Subcutaneous abdominal adipose tissue (tissue), 5 donors: ENCODE data around the gene ZNF554.

ENCODE experiments used
- H3K27ac ChIP-seq: one replicate; pipeline ENCODE4 v1.7.0; 2013; ENCODE audit warnings: low read depth, mild to moderate bottlenecking, inconsistent platforms, low read length, moderate library complexity
- H3K27me3 ChIP-seq, 5 donors: one replicate each; pipeline ENCODE4 v1.7.0; 2013; ENCODE audit warnings: low read length in 5 of 5, inconsistent platforms in 1 of 5; ENCODE audit not compliant: control insufficient read depth in 5 of 5, insufficient read depth in 4 of 5
- H3K36me3 ChIP-seq, 5 donors: one replicate each; pipeline ENCODE4 v1.7.0; 2013; ENCODE audit warnings: low read length in 5 of 5; ENCODE audit not compliant: control insufficient read depth in 5 of 5, insufficient read depth in 5 of 5
- H3K4me1 ChIP-seq, 5 donors: one replicate each; pipeline ENCODE4 v1.7.0; 2013; ENCODE audit warnings: low read length in 5 of 5, mild to moderate bottlenecking in 3 of 5, moderate library complexity in 1 of 5; ENCODE audit not compliant: control insufficient read depth in 5 of 5, insufficient read depth in 5 of 5
- H3K4me3 ChIP-seq, 5 donors: one replicate each; pipeline ENCODE4 v1.7.0; 2013; ENCODE audit warnings: low read length in 5 of 5, low read depth in 1 of 5
- H3K9ac ChIP-seq, 5 donors: one replicate each; pipeline ENCODE4 v1.7.0; 2013; ENCODE audit warnings: low read length in 5 of 5, mild to moderate bottlenecking in 4 of 5, moderate library complexity in 3 of 5
- H3K9me3 ChIP-seq, 5 donors: one replicate each; pipeline ENCODE4 v1.7.0; 2013; ENCODE audit warnings: low read length in 5 of 5; ENCODE audit not compliant: control insufficient read depth in 5 of 5
- donor health status: healthy.
- donor health status: healthy.
- donor health status: healthy.
- donor health status: healthy.
- donor health status: healthy.

Gene ZNF554

GRCh38 chr19:2819540-2820111 is at the start of gene ZNF554:
ZNF554 (plus strand) TSS chr19:2819868; CDS start chr19:2820072, 204 bp downstream.
- peak within 1 kb of the TSS in 4 of 5 donors; percentile 74 to 89 (median 80) for H3K9ac ChIP-seq
- H3K9me3 ChIP-seq, result no peaks in the 10 kb centered on the region
- H3K4me3 ChIP-seq, result peak within 1 kb of the TSS; percentile 63 to 89 (median 80)
- H3K36me3 ChIP-seq, result peaks cover 0 to 13% (median 4%) of the 10 kb centered on the region in 5 donors
- H3K27me3 ChIP-seq, result no peaks in the 10 kb centered on the region
- H3K4me1 ChIP-seq, result peaks cover 0 to 16% (median 11%) of the 10 kb centered on the region in 5 donors
- H3K27ac ChIP-seq, result no peak within 1 kb of the TSS

- no peak overlapping the region for H3K27ac ChIP-seq
- H3K4me3 ChIP-seq, result peak overlapping the region in 1 of 5 donors; percentile 34
- no peaks in the 10 kb centered on the region for H3K9me3 ChIP-seq
- peaks cover 0 to 44% (median 30%) of the 10 kb centered on the region in 5 donors for H3K36me3 ChIP-seq
- peaks cover 0 to 41% (median 35%) of the 10 kb centered on the region in 5 donors for H3K4me1 ChIP-seq
- peak overlapping the region in 1 of 5 donors; percentile 48 for H3K9ac ChIP-seq
- H3K27me3 ChIP-seq, result no peaks in the 10 kb centered on the region
These were observed 49.3 kb upstream of the ZNF554 start for GRCh38 chr19:2770055-2771013.

- no peaks in the 10 kb centered on the region for H3K27me3 ChIP-seq
- no peak overlapping the region for H3K27ac ChIP-seq
- no peaks in the 10 kb centered on the region for H3K9me3 ChIP-seq
- H3K36me3 ChIP-seq, result peaks cover 0 to 28% (median 15%) of the 10 kb centered on the region in 5 donors
- no peak overlapping the region for H3K4me3 ChIP-seq
- peaks cover 3 to 53% (median 46%) of the 10 kb centered on the region in 5 donors for H3K4me1 ChIP-seq
- H3K9ac ChIP-seq, result no peak overlapping the region
These were observed 47.6 kb upstream of the ZNF554 start for GRCh38 chr19:2771786-2772674.

- Histone ChIP-seq H3K4me1 (peaks cover 3 to 59% (median 44%) of the 10 kb centered on the region in 5 donors), H3K27ac (no peak overlapping the region), H3K27me3 (no peaks in the 10 kb centered on the region), H3K9ac (no peak overlapping the region), H3K9me3 (no peaks in the 10 kb centered on the region), H3K4me3 (no peak overlapping the region), H3K36me3 (peaks cover 0 to 18% (median 2%) of the 10 kb centered on the region in 5 donors)
These were observed 45.5 kb upstream of the ZNF554 start for GRCh38 chr19:2774083-2774679.

- peaks cover 0 to 20% (median 2%) of the 10 kb centered on the region in 5 donors for H3K36me3 ChIP-seq
- no peaks in the 10 kb centered on the region for H3K27me3 ChIP-seq
- peak overlapping the region in 4 of 5 donors; percentile 47 to 62 (median 52) for H3K4me3 ChIP-seq
- no peaks in the 10 kb centered on the region for H3K9me3 ChIP-seq
- peaks cover 3 to 55% (median 42%) of the 10 kb centered on the region in 5 donors for H3K4me1 ChIP-seq
- H3K27ac ChIP-seq, result peak overlapping the region; percentile 83
- H3K9ac ChIP-seq, result peak overlapping the region in 4 of 5 donors; percentile 32 to 86 (median 64)
These were observed 44.6 kb upstream of the ZNF554 start for GRCh38 chr19:2774953-2775555.

GRCh38 chr19:2775556-2776430 is 43.9 kb upstream of the ZNF554 start:
- Histone ChIP-seq H3K9me3 (no peaks in the 10 kb centered on the region), H3K36me3 (peaks cover 0 to 23% (median 2%) of the 10 kb centered on the region in 5 donors), H3K9ac (peak overlapping the region; percentile 32 to 86 (median 60)), H3K4me3 (peak overlapping the region; percentile 19 to 62 (median 48)), H3K4me1 (peaks cover 7 to 55% (median 41%) of the 10 kb centered on the region in 5 donors), H3K27me3 (no peaks in the 10 kb centered on the region), H3K27ac (peak overlapping the region; percentile 83)

- no peaks in the 10 kb centered on the region for H3K9me3 ChIP-seq
- H3K27me3 ChIP-seq, result no peaks in the 10 kb centered on the region
- no peak overlapping the region for H3K27ac ChIP-seq
- peak overlapping the region in 1 of 5 donors; percentile 41 for H3K9ac ChIP-seq
- H3K4me3 ChIP-seq, result no peak overlapping the region
- peaks cover 0 to 16% (median 0%) of the 10 kb centered on the region in 5 donors for H3K36me3 ChIP-seq
- H3K4me1 ChIP-seq, result peaks cover 15 to 67% (median 53%) of the 10 kb centered on the region in 5 donors
These were observed 41.5 kb upstream of the ZNF554 start for GRCh38 chr19:2777952-2778683.

GRCh38 chr19:2779121-2779740 is 40.4 kb upstream of the ZNF554 start:
- H3K4me3 ChIP-seq, result no peak overlapping the region
- no peaks in the 10 kb centered on the region for H3K9me3 ChIP-seq
- no peak overlapping the region for H3K27ac ChIP-seq
- H3K36me3 ChIP-seq, result peaks cover 0 to 16% (median 0%) of the 10 kb centered on the region in 5 donors
- H3K4me1 ChIP-seq, result peaks cover 17 to 68% (median 57%) of the 10 kb centered on the region in 5 donors
- peak overlapping the region in 2 of 5 donors; percentile 7 to 41 for H3K9ac ChIP-seq
- no peaks in the 10 kb centered on the region for H3K27me3 ChIP-seq
